ENCODE results near the gene SESN3. TPM values are rescaled to one million over a fixed set of nuclear protein-coding genes. Genes with fewer than 3 reads are reported as not detected.
A peak's percentile ranks its signal among the peaks of the same experiment; 100 is the strongest.

Gene SESN3
- total RNA-seq, 1 experiment from 2014 or later: 36.8 TPM

DNA sequence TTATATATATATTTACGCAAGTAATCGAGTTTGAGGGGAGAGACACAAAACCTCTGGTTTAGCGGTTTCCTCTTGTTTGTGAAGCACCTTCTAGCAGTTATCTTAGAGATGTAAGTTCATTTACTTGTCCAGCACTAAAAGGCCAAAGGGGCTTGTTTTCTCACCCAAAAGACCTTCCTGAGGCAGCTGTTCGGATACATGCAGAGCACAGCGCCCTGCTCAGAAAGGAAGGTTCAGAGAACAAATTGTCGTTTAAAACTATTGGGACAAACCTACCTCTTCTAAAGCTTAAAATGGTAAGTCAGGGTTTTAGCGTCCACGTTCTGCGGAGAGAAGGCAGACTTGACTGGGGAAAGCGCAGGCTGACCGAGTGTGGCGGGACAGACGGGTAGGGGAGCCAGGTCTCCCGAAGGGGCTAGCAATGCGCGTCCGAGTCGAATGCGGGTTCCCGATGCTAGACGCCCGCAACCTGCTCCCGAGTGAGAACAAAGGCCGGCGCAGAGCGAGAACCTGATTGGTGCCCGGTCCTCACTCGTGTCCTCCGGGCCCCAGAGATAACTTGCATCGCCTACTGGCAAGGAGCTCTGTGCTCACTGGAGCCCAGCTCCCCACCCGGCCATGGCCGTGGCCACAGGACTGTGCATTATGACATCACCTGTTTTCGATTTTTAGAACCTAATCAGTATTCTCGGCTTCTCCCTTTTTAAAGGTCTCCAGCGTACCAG is 1.0 kb upstream of the SESN3 start:
- Histone ChIP-seq H3K27me3 (ENCODE audit: insufficient read depth, low read length) (no peaks in the 10 kb centered on the region; the same call in 1 of the 2 replicates), H3K79me1 (ENCODE audit: insufficient read depth, low read depth, low read length, poor library complexity, severe bottlenecking) (no peaks in the 10 kb centered on the region), H3K79me2 (ENCODE audit: insufficient read depth, low read length) (no peaks in the 10 kb centered on the region), H3K56ac (ENCODE audit: insufficient read length, low read depth, low read length) (no peak overlapping the region), H2BK12ac (ENCODE audit: insufficient read length, low read depth, low read length) (no peak overlapping the region), H3K27ac (ENCODE audit: insufficient read length, low read depth, low read length) (no peak overlapping the region), H3K4me2 (ENCODE audit: insufficient read depth, insufficient read length, low read length) (peak overlapping the region; percentile 97), H2BK120ac (ENCODE audit: low read depth, low read length, poor library complexity, severe bottlenecking) (peak overlapping the region; percentile 92), H3K9me3 (ENCODE audit: control insufficient read depth, low read depth, low read length) (no peaks in the 10 kb centered on the region), H2BK20ac (ENCODE audit: low read depth, low read length, poor library complexity, severe bottlenecking) (no peak overlapping the region), H3K4me1 (ENCODE audit: insufficient read depth, low read length) (0 out of 2 replicates have a peak, but pooled peaks cover 2% of the 10 kb centered on the region), H4K20me1 (ENCODE audit: control insufficient read depth, insufficient read depth, insufficient read length) (no peaks in the 10 kb centered on the region), H3K14ac (ENCODE audit: insufficient read depth, low read length) (peak overlapping the region; percentile 77; the same call in 1 of the 2 replicates), H3K4ac (ENCODE audit: low read depth, low read length) (no peak overlapping the region), H3K23ac (ENCODE audit: insufficient read length, low read depth, low read length) (no peak overlapping the region), H3K23me2 (ENCODE audit: insufficient read length, low read depth, low read length, poor library complexity, severe bottlenecking) (peaks cover 17% of the 10 kb centered on the region), H3K9ac (ENCODE audit: extremely low read depth, insufficient read length, low read length) (peak overlapping the region; percentile 82), H2AFZ (ENCODE audit: low read length) (peak overlapping the region; percentile 23), H2BK15ac (ENCODE audit: low read depth, low read length) (no peak overlapping the region), H3K18ac (ENCODE audit: insufficient read length, low read depth, low read length) (peak overlapping the region; percentile 60), H4K8ac (replicated peaks; ENCODE audit: insufficient read length, low read depth, low read length) (no peak overlapping the region), H2BK5ac (ENCODE audit: insufficient read length, low read length) (no peak overlapping the region), H4K91ac (ENCODE audit: insufficient read length, low read depth, low read length) (no peak overlapping the region), H2AK5ac (ENCODE audit: insufficient read length, low read length) (no peak overlapping the region), H4K5ac (ENCODE audit: insufficient read length, low read depth, low read length) (peak overlapping the region; percentile 77), H3T11ph (ENCODE audit: low read length) (no peak overlapping the region)
- H3K4me3 Mint-ChIP-seq: no peak overlapping the region
- H3K36me3 Mint-ChIP-seq (ENCODE audit: insufficient read depth in 1 of 3, low read depth in 3 of 3): no peaks in the 10 kb centered on the region
- DNase-seq: peak; percentile 87
- TF ChIP-seq, protein P1, sequence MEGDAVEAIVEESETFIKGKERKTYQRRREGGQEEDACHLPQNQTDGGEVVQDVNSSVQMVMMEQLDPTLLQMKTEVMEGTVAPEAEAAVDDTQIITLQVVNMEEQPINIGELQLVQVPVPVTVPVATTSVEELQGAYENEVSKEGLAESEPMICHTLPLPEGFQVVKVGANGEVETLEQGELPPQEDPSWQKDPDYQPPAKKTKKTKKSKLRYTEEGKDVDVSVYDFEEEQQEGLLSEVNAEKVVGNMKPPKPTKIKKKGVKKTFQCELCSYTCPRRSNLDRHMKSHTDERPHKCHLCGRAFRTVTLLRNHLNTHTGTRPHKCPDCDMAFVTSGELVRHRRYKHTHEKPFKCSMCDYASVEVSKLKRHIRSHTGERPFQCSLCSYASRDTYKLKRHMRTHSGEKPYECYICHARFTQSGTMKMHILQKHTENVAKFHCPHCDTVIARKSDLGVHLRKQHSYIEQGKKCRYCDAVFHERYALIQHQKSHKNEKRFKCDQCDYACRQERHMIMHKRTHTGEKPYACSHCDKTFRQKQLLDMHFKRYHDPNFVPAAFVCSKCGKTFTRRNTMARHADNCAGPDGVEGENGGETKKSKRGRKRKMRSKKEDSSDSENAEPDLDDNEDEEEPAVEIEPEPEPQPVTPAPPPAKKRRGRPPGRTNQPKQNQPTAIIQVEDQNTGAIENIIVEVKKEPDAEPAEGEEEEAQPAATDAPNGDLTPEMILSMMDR (conservative IDR thresholded peaks at IDR 0.05): no peak
- H3K27ac Mint-ChIP-seq: 0 out of 7 replicates have a peak overlapping the region, but pooled peaks of 1 of the 3 experiments have one; percentile 9
- H3K27me3 Mint-ChIP-seq (ENCODE audit: low read depth): peaks cover 8% of the 10 kb centered on the region
- peaks cover 48 to 53% of the 10 kb centered on the region in 2 experiments for H3K4me1 Mint-ChIP-seq
- WGBS (ENCODE audit: extremely low coverage, insufficient read length, low lambda C conversion rate): no CpG with 5 or more reads among the region's 35 CpGs
- H3K9me3 Mint-ChIP-seq: no peaks in the 10 kb centered on the region; a peak in 2 of 5 replicates

Data from H9 (cell line).